IMR-90 (cell line): ENCODE measurements around the gene PGK2. TPM values are rescaled to one million over a fixed set of nuclear protein-coding genes. Genes with fewer than 3 reads are reported as not detected.

Source experiments
- ATAC-seq: fragments of 200-7000 bp; cut with Tn5 transposase; 2 replicates; pipeline ENCODE4 v1.9.1; 2020; ENCODE audit warnings: low read depth, mild to moderate bottlenecking, moderate library complexity
- BruUV-seq: library from RNA; stranded (reverse); fragments of 400-500 nt; replicated peaks from 2 replicates; lab custom pipeline; 2021; lab: Mats Ljungman, UMichigan
- CTCF ChIA-PET: fragments of 300-600 bp; formaldehyde crosslinking; extraction: SDS; loops from one replicate; lab custom pipeline; 2021; ENCODE audit warnings: antibody characterized with exemption; lab: Yijun Ruan, JAX
- POLR2A ChIA-PET: fragments of 300-600 bp; sonication (Branson Sonifier 250); formaldehyde crosslinking; loops from one replicate; lab custom pipeline; 2022; ENCODE audit warnings: antibody characterized with exemption; ENCODE audit not compliant: unreplicated experiment; lab: Charles Lee
- DNase-seq: peaks from one replicate; pipeline ENCODE4 v3.0.0; 2013
- H2AFZ ChIP-seq: replicated peaks from 2 replicates; pipeline ENCODE3; 2013; ENCODE audit warnings: low read length, mild to moderate bottlenecking; ENCODE audit not compliant: poor library complexity
- H2AK5ac ChIP-seq: 2 replicates; pipeline ENCODE4 v1.6.1; 2013; ENCODE audit warnings: low read depth, low read length, inconsistent platforms
- H2AK9ac ChIP-seq: replicated peaks from 2 replicates; pipeline ENCODE3; 2013; ENCODE audit warnings: mild to moderate bottlenecking, low read depth, low read length, moderate library complexity; ENCODE audit not compliant: poor library complexity
- H2BK120ac ChIP-seq: 2 replicates; pipeline ENCODE4 v1.6.1; 2013; ENCODE audit warnings: low read depth, low read length, inconsistent platforms
- H2BK15ac ChIP-seq: 3 replicates; pipeline ENCODE4 v1.6.1; 2013; ENCODE audit warnings: low read depth, low read length, inconsistent platforms
- H2BK20ac ChIP-seq: 2 replicates; pipeline ENCODE4 v1.6.1; 2013; ENCODE audit warnings: low read depth, mild to moderate bottlenecking, inconsistent platforms, low read length, moderate library complexity
- H2BK5ac ChIP-seq: 2 replicates; pipeline ENCODE4 v1.6.1; 2013; ENCODE audit warnings: mild to moderate bottlenecking, low read depth, low read length, inconsistent platforms; ENCODE audit not compliant: poor library complexity, severe bottlenecking
- H3K14ac ChIP-seq: replicated peaks from 2 replicates; pipeline ENCODE4 v1.6.1; 2013; ENCODE audit warnings: low read depth, low read length, inconsistent platforms
- H3K18ac ChIP-seq: 2 replicates; pipeline ENCODE4 v1.6.1; 2013; ENCODE audit warnings: low read depth, low read length, control low read depth
- H3K23ac ChIP-seq: 2 replicates; pipeline ENCODE4 v1.6.1; 2013; ENCODE audit warnings: low read depth, low read length, inconsistent platforms
- H3K27ac ChIP-seq: 2 replicates; pipeline ENCODE4 v1.5.1; 2013; ENCODE audit warnings: mild to moderate bottlenecking, control low read depth, low read length; ENCODE audit not compliant: insufficient read depth
- H3K27me3 ChIP-seq: 2 replicates; pipeline ENCODE4 v1.6.1; 2013; ENCODE audit warnings: low read length; ENCODE audit not compliant: control insufficient read depth, insufficient read depth
- H3K36me3 ChIP-seq: 2 replicates; pipeline ENCODE4 v1.6.1; 2013; ENCODE audit warnings: low read length, mixed read lengths; ENCODE audit not compliant: control insufficient read depth, insufficient read depth
- H3K4ac ChIP-seq: 2 replicates; pipeline ENCODE4 v1.6.1; 2013; ENCODE audit warnings: low read depth, low read length, inconsistent platforms
- H3K4me1 ChIP-seq: 2 replicates; pipeline ENCODE4 v1.6.1; 2013; ENCODE audit warnings: low read length, mixed read lengths; ENCODE audit not compliant: control insufficient read depth, insufficient read depth
- H3K4me2 ChIP-seq: 2 replicates; pipeline ENCODE4 v1.6.1; 2013; ENCODE audit warnings: low read depth, mild to moderate bottlenecking, control low read depth, low read length, moderate library complexity
- H3K4me3 ChIP-seq: 2 replicates; pipeline ENCODE4 v1.5.1; 2013; ENCODE audit warnings: low read depth, mild to moderate bottlenecking, control low read depth, low read length, moderate library complexity; ENCODE audit not compliant: insufficient read depth
- H3K56ac ChIP-seq: 2 replicates; pipeline ENCODE4 v1.6.1; 2013; ENCODE audit warnings: low read length, inconsistent platforms; ENCODE audit not compliant: insufficient read depth; ENCODE audit errors: extremely low read depth
- H3K79me1 ChIP-seq, 2 experiments: 2 replicates each; pipeline ENCODE4 v1.6.1; 2013; ENCODE audit warnings: low read length in 2 of 2, inconsistent platforms in 1 of 2, low read depth in 1 of 2
- H3K9ac ChIP-seq: 2 replicates; pipeline ENCODE4 v1.6.1; 2013; ENCODE audit warnings: low read depth, low read length, control low read depth
- H3K9me1 ChIP-seq: 2 replicates; pipeline ENCODE4 v1.6.1; 2013; ENCODE audit warnings: low read length, inconsistent platforms; ENCODE audit not compliant: insufficient read depth
- H3K9me3 ChIP-seq: 2 replicates; pipeline ENCODE4 v1.6.1; 2013; ENCODE audit warnings: low read length; ENCODE audit not compliant: control insufficient read depth, insufficient read depth
- H4K20me1 ChIP-seq: 2 replicates; pipeline ENCODE4 v1.6.1; 2013; ENCODE audit warnings: low read length, inconsistent platforms; ENCODE audit not compliant: insufficient read depth
- H4K5ac ChIP-seq: 2 replicates; pipeline ENCODE4 v1.6.1; 2013; ENCODE audit warnings: mild to moderate bottlenecking, low read depth, low read length, control low read depth
- H4K8ac ChIP-seq, 2 experiments: 2 replicates each; pipeline ENCODE4 v1.6.1; 2013; ENCODE audit warnings: low read depth in 2 of 2, low read length in 2 of 2, control low read depth in 1 of 2, inconsistent platforms in 1 of 2
- H4K91ac ChIP-seq: 2 replicates; pipeline ENCODE4 v1.6.1; 2013; ENCODE audit warnings: low read depth, low read length, inconsistent platforms; ENCODE audit not compliant: insufficient read depth
- BHLHE40 ChIP-seq: fragments of 150-350 bp; IDR thresholded peaks from 2 replicates; pipeline ENCODE4 v1.6.1; 2016; ENCODE audit warnings: mild to moderate bottlenecking, low read depth, low read length
- FOS ChIP-seq: fragments of 150-350 bp; IDR thresholded peaks from 2 replicates; pipeline ENCODE4 v1.6.1; 2016; ENCODE audit warnings: low read depth, low read length
- NFE2L2 ChIP-seq: fragments of 150-350 bp; IDR thresholded peaks from 2 replicates; pipeline ENCODE4 v1.6.1; 2016; ENCODE audit warnings: low read depth, mild to moderate bottlenecking, low read length
- POLR2A ChIP-seq: IDR thresholded peaks from 2 replicates; pipeline ENCODE4 v1.6.1; 2012; ENCODE audit warnings: mild to moderate bottlenecking, low read depth, low read length
- RAD21 ChIP-seq: IDR thresholded peaks from 2 replicates; pipeline ENCODE4 v1.6.1; 2012; ENCODE audit warnings: low read length, improper control_type of control experiment
- RFX5 ChIP-seq: IDR thresholded peaks from 2 replicates; pipeline ENCODE4 v1.8.0; 2012; ENCODE audit warnings: low read depth, mild to moderate bottlenecking, low read length, moderate library complexity
- WGBS, 2 experiments: methylation state at CpG; one replicate each; pipeline versions ENCODE4 v1.1.5 to v1.1.7; 2013; ENCODE audit warnings: missing lambda C conversion rate in 2 of 2; ENCODE audit not compliant: insufficient read length in 1 of 2; ENCODE audit errors: extremely low coverage in 2 of 2; 5-methylcytosine and 5-hydroxymethylcytosine counted together
- dilution Hi-C: fragments of 300-500 bp; cut with HindIII; formaldehyde crosslinking; loops from one replicate; pipeline ENCODE4 v1.14.3; 2018; ENCODE audit warnings: low sequenced_read_pairs; ENCODE audit not compliant: unreplicated experiment
- in situ Hi-C: fragments of 300-500 bp; cut with MboI; formaldehyde crosslinking; loops from 3 replicates; pipeline ENCODE4 v1.14.3; 2019; ENCODE audit warnings: low sequenced_read_pairs, inconsistent platforms, mixed read lengths
- intact Hi-C: fragments of 100-400 bp; cut with micrococcal nuclease; formaldehyde crosslinking; loops from 2 replicates; pipeline ENCODE4 v1.10.0; 2022
- polyA plus RNA-seq, 3 experiments: library from polyadenylated mRNA; depleted of rRNA; stranded (reverse); fragments of >200 nt; gene quantifications; 2 replicates each; pipeline ENCODE4 v1.2.3, GENCODE V29; 2012; ENCODE audit warnings: low replicate concordance in 1 of 3
- total RNA-seq: library from RNA; depleted of rRNA; stranded (reverse); fragments of >200 nt; gene quantifications from 2 replicates; pipeline ENCODE4 v1.2.3, GENCODE V29; 2012
- TF ChIP-seq, protein P1 (sequence below): fragments of 150-350 bp; IDR thresholded peaks from 2 replicates; pipeline ENCODE4 v1.6.1; 2016; ENCODE audit warnings: low read depth, mild to moderate bottlenecking, low read length, moderate library complexity, borderline replicate concordance

Gene PGK2
- total and polyA plus RNA-seq, 2 of the 4 experiments (the other 2 are of a cell fraction): not detected

DNA sequence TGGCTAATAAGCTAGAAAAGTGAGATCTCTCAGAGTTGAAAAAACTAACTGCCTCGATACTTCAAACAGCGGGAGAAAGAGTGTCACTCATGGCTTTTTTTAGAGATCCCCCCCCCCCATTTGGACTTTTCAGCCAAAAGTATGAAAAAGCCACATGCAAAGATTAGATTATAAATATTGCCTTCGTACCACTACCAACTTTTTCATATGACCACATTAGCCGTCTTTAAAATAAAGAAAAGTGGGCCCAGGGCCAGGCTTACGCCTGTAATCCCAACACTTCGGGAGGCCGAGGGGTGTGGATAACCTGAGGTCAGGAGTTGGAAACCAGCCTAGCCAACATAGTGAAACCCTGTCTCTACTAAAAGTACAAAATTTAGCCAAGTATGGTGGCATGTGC, 4.4 kb downstream of the PGK2 start:
- H3K79me1 ChIP-seq: no peaks in the 10 kb centered on the region
- ATAC-seq: no peak
- intact Hi-C loops (no loop called here), dilution Hi-C loops (no loop called here), in situ Hi-C loops (no loop called here)
- H2BK5ac ChIP-seq: no peak overlapping the region
- no peak overlapping the region for H3K27ac ChIP-seq
- no peak overlapping the region for H3K4me3 ChIP-seq
- no peak overlapping the region for H2AFZ ChIP-seq
- H3K9ac ChIP-seq: no peak overlapping the region
- no peak overlapping the region for H3K18ac ChIP-seq
- peaks cover 4% of the 10 kb centered on the region; the same call in 1 of the 2 replicates for H3K9me3 ChIP-seq
- POLR2A ChIA-PET: no interaction called here
- no peak overlapping the region for H4K5ac ChIP-seq
- no peak overlapping the region for H3K14ac ChIP-seq
- no TSS peak for BruUV-seq
- no peak overlapping the region for H4K8ac ChIP-seq
- H3K4ac ChIP-seq: no peak overlapping the region
- H3K27me3 ChIP-seq: no peaks in the 10 kb centered on the region
- no peak overlapping the region for H2BK20ac ChIP-seq
- no peak overlapping the region for H2BK15ac ChIP-seq
- no peak overlapping the region for H2AK9ac ChIP-seq
- no peaks in the 10 kb centered on the region for H3K9me1 ChIP-seq
- H2AK5ac ChIP-seq: no peak overlapping the region
- H3K4me2 ChIP-seq: no peak overlapping the region
- no peaks in the 10 kb centered on the region for H3K4me1 ChIP-seq
- H4K91ac ChIP-seq: no peak overlapping the region
- H2BK120ac ChIP-seq: no peak overlapping the region
- H3K36me3 ChIP-seq: no peaks in the 10 kb centered on the region
- TF ChIP-seq, protein P1, sequence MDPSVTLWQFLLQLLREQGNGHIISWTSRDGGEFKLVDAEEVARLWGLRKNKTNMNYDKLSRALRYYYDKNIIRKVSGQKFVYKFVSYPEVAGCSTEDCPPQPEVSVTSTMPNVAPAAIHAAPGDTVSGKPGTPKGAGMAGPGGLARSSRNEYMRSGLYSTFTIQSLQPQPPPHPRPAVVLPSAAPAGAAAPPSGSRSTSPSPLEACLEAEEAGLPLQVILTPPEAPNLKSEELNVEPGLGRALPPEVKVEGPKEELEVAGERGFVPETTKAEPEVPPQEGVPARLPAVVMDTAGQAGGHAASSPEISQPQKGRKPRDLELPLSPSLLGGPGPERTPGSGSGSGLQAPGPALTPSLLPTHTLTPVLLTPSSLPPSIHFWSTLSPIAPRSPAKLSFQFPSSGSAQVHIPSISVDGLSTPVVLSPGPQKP: no peak
- TF ChIP-seq RAD21 (no peak), FOS (no peak), RFX5 (no peak), BHLHE40 (no peak), NFE2L2 (no peak), POLR2A (no peak)
- H4K20me1 ChIP-seq: no peaks in the 10 kb centered on the region
- CTCF ChIA-PET: no interaction called here
- no peak overlapping the region for H3K23ac ChIP-seq
- WGBS, 2 experiments: no CpG with 5 or more reads among the region's 7 CpGs
- H3K56ac ChIP-seq: no peak overlapping the region
- DNase-seq: no peak
